Neural progenitor cell (in vitro differentiated cells): Measurements from ENCODE around the gene EPB42. TPM values are rescaled to one million over a fixed set of nuclear protein-coding genes. Genes with fewer than 3 reads are reported as not detected.
A peak's percentile ranks its signal among the peaks of the same experiment; 100 is the strongest.

ENCODE experiments used
- DNase-seq: peaks from one replicate; pipeline ENCODE4 v3.0.0-alpha.2; 2016; ENCODE audit warnings: low spot score
- H2AFZ ChIP-seq: fragments of 200-600 bp; sonication (generic); replicated peaks from 2 replicates; pipeline ENCODE4 v1.6.1; 2016; ENCODE audit warnings: antibody characterized with exemption
- H3F3A ChIP-seq: fragments of 200-600 bp; sonication (generic); 2 replicates; pipeline ENCODE4 v1.6.1; 2016; ENCODE audit warnings: antibody characterized with exemption, low read depth
- H3K27ac ChIP-seq: fragments of 200-600 bp; sonication (generic); 2 replicates; pipeline ENCODE4 v1.5.1; 2016; ENCODE audit warnings: mild to moderate bottlenecking
- H3K27me3 ChIP-seq: fragments of 200-600 bp; sonication (generic); 2 replicates; pipeline ENCODE4 v1.6.1; 2016; ENCODE audit warnings: mild to moderate bottlenecking, moderate library complexity
- H3K36me3 ChIP-seq: fragments of 200-600 bp; sonication (generic); 2 replicates; pipeline ENCODE4 v1.5.1; 2016
- H3K4me1 ChIP-seq: fragments of 200-600 bp; sonication (generic); 2 replicates; pipeline ENCODE4 v1.6.1; 2016; ENCODE audit warnings: mixed run types
- H3K4me2 ChIP-seq: fragments of 200-600 bp; sonication (generic); 2 replicates; pipeline ENCODE4 v1.6.1; 2016
- H3K4me3 ChIP-seq: fragments of 200-600 bp; sonication (generic); 2 replicates; pipeline ENCODE4 v1.5.1; 2016
- H3K79me2 ChIP-seq: fragments of 200-600 bp; sonication (generic); 2 replicates; pipeline ENCODE4 v1.6.1; 2016; ENCODE audit warnings: low read depth
- H3K9ac ChIP-seq: fragments of 200-600 bp; sonication (generic); 2 replicates; pipeline ENCODE4 v1.6.1; 2016
- H3K9me3 ChIP-seq: fragments of 200-600 bp; sonication (generic); 2 replicates; pipeline ENCODE4 v1.5.1; 2016; ENCODE audit warnings: low read depth
- H4K20me1 ChIP-seq: fragments of 200-600 bp; sonication (generic); 2 replicates; pipeline ENCODE4 v1.6.1; 2016; ENCODE audit warnings: low read depth
- H3K27ac Mint-ChIP-seq: 3 replicates; pipeline ENCODE4 v1.8.0; 2021; ENCODE audit warnings: mixed read lengths
- H3K27me3 Mint-ChIP-seq: 2 replicates; pipeline ENCODE4 v1.8.0; 2022; ENCODE audit warnings: low read depth, mild to moderate bottlenecking, inconsistent platforms, moderate library complexity, mixed read lengths; ENCODE audit not compliant: insufficient read depth
- H3K36me3 Mint-ChIP-seq: 3 replicates; pipeline ENCODE4 v1.8.0; 2021; ENCODE audit warnings: mixed read lengths
- H3K4me1 Mint-ChIP-seq: 3 replicates; pipeline ENCODE4 v1.8.0; 2021; ENCODE audit warnings: mixed read lengths
- H3K4me3 Mint-ChIP-seq: 3 replicates; pipeline ENCODE4 v1.8.0; 2021; ENCODE audit warnings: mild to moderate bottlenecking, moderate library complexity, mixed read lengths
- H3K9me3 Mint-ChIP-seq: 3 replicates; pipeline ENCODE4 v1.8.0; 2020; ENCODE audit warnings: mixed read lengths
- CTCF ChIP-seq: fragments of 200-600 bp; sonication (generic); IDR thresholded peaks from 2 replicates; pipeline ENCODE4 v1.5.1; 2017; ENCODE audit warnings: antibody characterized with exemption, mild to moderate bottlenecking
- EZH2 ChIP-seq: fragments of 200-600 bp; sonication (generic); IDR thresholded peaks from 2 replicates; pipeline ENCODE4 v1.6.1; 2017; ENCODE audit warnings: antibody characterized with exemption, mild to moderate bottlenecking, moderate library complexity
- EZH2phosphoT487 ChIP-seq: fragments of 200-600 bp; sonication (generic); IDR thresholded peaks from 2 replicates; pipeline ENCODE4 v1.6.1; 2017; ENCODE audit warnings: antibody characterized with exemption
- total RNA-seq: library from RNA; depleted of rRNA; stranded (reverse); fragments of >200 nt; gene quantifications from 2 replicates; pipeline ENCODE4 v1.2.3, GENCODE V29; 2015; ENCODE audit warnings: low replicate concordance

The EPB42 gene
- total RNA-seq, 1 donor from 2014 or later: not detected

GRCh38 chr15:43209059-43209824 lies 11.6 kb downstream of the EPB42 start:
- Mint-ChIP-seq H3K27me3 (peaks cover 2% of the 10 kb centered on the region), H3K9me3 (no peaks in the 10 kb centered on the region), H3K4me3 (no peak overlapping the region), H3K27ac (no peak overlapping the region), H3K4me1 (peaks cover 1% of the 10 kb centered on the region), H3K36me3 (no peaks in the 10 kb centered on the region)
- Histone ChIP-seq H3K9ac (no peak overlapping the region), H3K27me3 (no peaks in the 10 kb centered on the region), H3K79me2 (no peaks in the 10 kb centered on the region), H3K9me3 (no peaks in the 10 kb centered on the region), H3K36me3 (no peaks in the 10 kb centered on the region), H3K4me3 (no peak overlapping the region), H3K4me1 (no peaks in the 10 kb centered on the region), H3F3A (no peaks in the 10 kb centered on the region), H3K27ac (no peak overlapping the region), H3K4me2 (no peak overlapping the region), H2AFZ (peak overlapping the region; percentile 92), H4K20me1 (no peaks in the 10 kb centered on the region)
- DNase-seq: peak; percentile 64
- TF ChIP-seq EZH2 (no peak), CTCF (peak; percentile 48)

GRCh38 chr15:43208052-43209002 lies 12.5 kb downstream of the EPB42 start:
- Histone ChIP-seq H3K9ac (no peak overlapping the region), H3K9me3 (no peaks in the 10 kb centered on the region), H4K20me1 (no peaks in the 10 kb centered on the region), H3K4me2 (no peak overlapping the region), H2AFZ (peak overlapping the region; percentile 92), H3K27ac (no peak overlapping the region), H3K36me3 (no peaks in the 10 kb centered on the region), H3K79me2 (no peaks in the 10 kb centered on the region), H3K4me3 (no peak overlapping the region), H3K4me1 (no peaks in the 10 kb centered on the region), H3F3A (no peaks in the 10 kb centered on the region), H3K27me3 (no peaks in the 10 kb centered on the region)
- Mint-ChIP-seq H3K27ac (no peak overlapping the region), H3K4me1 (no peaks in the 10 kb centered on the region), H3K9me3 (no peaks in the 10 kb centered on the region), H3K36me3 (no peaks in the 10 kb centered on the region), H3K4me3 (no peak overlapping the region), H3K27me3 (no peaks in the 10 kb centered on the region)
- no peak for TF ChIP-seq EZH2phosphoT487
- no peak for TF ChIP-seq CTCF
- TF ChIP-seq EZH2: no peak
- DNase-seq: no peak

- no peaks in the 10 kb centered on the region for H3K9me3 ChIP-seq
- no peaks in the 10 kb centered on the region for H3K36me3 ChIP-seq
- no peaks in the 10 kb centered on the region for H3K27me3 ChIP-seq
- Mint-ChIP-seq H3K4me3 (no peak overlapping the region), H3K27me3 (no peaks in the 10 kb centered on the region), H3K4me1 (no peaks in the 10 kb centered on the region), H3K27ac (no peak overlapping the region), H3K9me3 (no peaks in the 10 kb centered on the region), H3K36me3 (no peaks in the 10 kb centered on the region)
- no peaks in the 10 kb centered on the region for H3K4me1 ChIP-seq
- H4K20me1 ChIP-seq: no peaks in the 10 kb centered on the region
- H3K4me2 ChIP-seq: no peak overlapping the region
- TF ChIP-seq EZH2phosphoT487 (no peak), EZH2 (no peak), CTCF (no peak)
- no peaks in the 10 kb centered on the region for H3F3A ChIP-seq
- no peak overlapping the region for H3K4me3 ChIP-seq
- H3K79me2 ChIP-seq: no peaks in the 10 kb centered on the region
- no peak overlapping the region for H2AFZ ChIP-seq
- H3K27ac ChIP-seq: no peak overlapping the region
- no peak overlapping the region for H3K9ac ChIP-seq
- DNase-seq: no peak
Measured at GRCh38 chr15:43207024-43207423, 13.8 kb downstream of the EPB42 start.
